SK-N-SH (cell line): ENCODE data around the gene MEF2C. TPM values are rescaled to one million over a fixed set of nuclear protein-coding genes. Genes with fewer than 3 reads are reported as not detected.

Source experiments
- CTCF ChIA-PET: fragments of 300-600, 350-600 bp; formaldehyde crosslinking; extraction: SDS; loops from one replicate; lab custom pipeline; 2021; lab: Yijun Ruan, JAX
- POLR2A ChIA-PET: fragments of 350-600 bp; sonication (Branson Sonifier 250); formaldehyde crosslinking; extraction: SDS; loops from one replicate; lab custom pipeline; 2020; ENCODE audit warnings: antibody characterized with exemption, inconsistent platforms; lab: Yijun Ruan, JAX
- DNase-seq: peaks from one replicate; pipeline ENCODE4 v3.0.0; 2012
- H2AFZ ChIP-seq: fragments of 200-600 bp; sonication (generic); 2 replicates; pipeline ENCODE4 v1.8.1; 2016; ENCODE audit warnings: antibody characterized with exemption, mild to moderate bottlenecking, low read depth
- H3F3A ChIP-seq: fragments of 200-600 bp; sonication (generic); replicated peaks from 2 replicates; pipeline ENCODE3; 2016; ENCODE audit warnings: antibody characterized with exemption, mild to moderate bottlenecking; ENCODE audit not compliant: insufficient read depth
- H3K27ac ChIP-seq, 2 experiments: fragments of 200-500 bp in 1 of 2; fragments of 200-600 bp in 1 of 2; sonication (Bioruptor generic) in 1 of 2; sonication (generic), shearing (Covaris generic) in 1 of 2; 2 replicates each; pipeline versions ENCODE4 v1.5.1 to v1.6.1; 2014 to 2016; ENCODE audit warnings: low read depth in 2 of 2, inconsistent platforms in 1 of 2, low read length in 1 of 2, mild to moderate bottlenecking in 1 of 2, mixed read lengths in 1 of 2
- H3K27me3 ChIP-seq: fragments of 200-600 bp; sonication (generic), shearing (Covaris generic); 2 replicates; pipeline ENCODE4 v1.6.1; 2016; ENCODE audit warnings: mixed run types; ENCODE audit not compliant: insufficient read depth
- H3K36me3 ChIP-seq, 2 experiments: fragments of 200-500 bp in 1 of 2; fragments of 200-600 bp in 1 of 2; sonication (Bioruptor generic) in 1 of 2; sonication (generic) in 1 of 2; replicated peaks in 1 of 2; 2 replicates each; pipeline versions ENCODE3 to v1.5.1; 2014 to 2016; ENCODE audit warnings: low read length in 1 of 2, mild to moderate bottlenecking in 1 of 2; ENCODE audit not compliant: insufficient read depth in 2 of 2, control insufficient read depth in 1 of 2
- H3K4me1 ChIP-seq, 2 experiments: fragments of 200-500 bp in 1 of 2; fragments of 200-600 bp in 1 of 2; sonication (Bioruptor generic) in 1 of 2; sonication (generic), shearing (Covaris generic) in 1 of 2; 2 replicates each; pipeline versions ENCODE4 v1.5.1 to v1.6.1; 2014 to 2016; ENCODE audit warnings: low read depth in 1 of 2, low read length in 1 of 2, mixed run types in 1 of 2; ENCODE audit not compliant: insufficient read depth in 2 of 2, control insufficient read depth in 1 of 2
- H3K4me2 ChIP-seq: fragments of 200-600 bp; sonication (generic), shearing (Covaris generic); 2 replicates; pipeline ENCODE4 v1.6.1; 2017; ENCODE audit warnings: mixed run types
- H3K4me3 ChIP-seq, 2 experiments: fragments of 200-500 bp in 1 of 2; fragments of 200-600 bp in 1 of 2; sonication (Bioruptor generic) in 1 of 2; sonication (generic), shearing (Covaris generic) in 1 of 2; 2 replicates each; pipeline versions ENCODE4 v1.5.1 to v1.8.1; 2014 to 2016; ENCODE audit warnings: low read depth in 2 of 2, inconsistent platforms in 1 of 2, low read length in 1 of 2, mild to moderate bottlenecking in 1 of 2, mixed read lengths in 1 of 2, moderate library complexity in 1 of 2
- H3K79me2 ChIP-seq: fragments of 200-600 bp; sonication (generic); 2 replicates; pipeline ENCODE4 v1.8.1; 2017; ENCODE audit warnings: mild to moderate bottlenecking; ENCODE audit not compliant: insufficient read depth
- H3K9ac ChIP-seq: fragments of 200-600 bp; sonication (generic); 2 replicates; pipeline ENCODE4 v1.6.1; 2017; ENCODE audit warnings: mixed run types
- H3K9me2 ChIP-seq: fragments of 200-600 bp; sonication (generic); 2 replicates; pipeline ENCODE4 v1.6.1; 2017; ENCODE audit warnings: mixed run types
- H3K9me3 ChIP-seq: fragments of 200-600 bp; sonication (generic); 2 replicates; pipeline ENCODE4 v1.6.1; 2017; ENCODE audit warnings: mixed run types, mild to moderate bottlenecking, moderate library complexity
- H4K20me1 ChIP-seq: fragments of 200-600 bp; sonication (generic); 2 replicates; pipeline ENCODE4 v1.6.1; 2017; ENCODE audit warnings: mild to moderate bottlenecking, mixed run types; ENCODE audit not compliant: insufficient read depth
- CTCF ChIP-seq: fragments of 200-600 bp; sonication (generic); IDR thresholded peaks from 2 replicates; pipeline ENCODE4 v1.6.1; 2017; ENCODE audit warnings: antibody characterized with exemption, mild to moderate bottlenecking, moderate library complexity
- EZH2phosphoT487 ChIP-seq: fragments of 200-600 bp; sonication (generic); IDR thresholded peaks from 2 replicates; pipeline ENCODE4 v1.6.1; 2017; ENCODE audit warnings: low read depth, mixed run types, mild to moderate bottlenecking, antibody characterized with exemption, moderate library complexity, borderline replicate concordance
- GABPA ChIP-seq: IDR thresholded peaks from 2 replicates; pipeline ENCODE4 v1.4.0; 2012; ENCODE audit warnings: low read depth, mild to moderate bottlenecking
- MXI1 ChIP-seq: IDR thresholded peaks from 2 replicates; pipeline ENCODE4 v1.6.1; 2012; ENCODE audit warnings: mild to moderate bottlenecking, low read depth, low read length, improper control_type of control experiment
- NFIC ChIP-seq: IDR thresholded peaks from 2 replicates; pipeline ENCODE4 v1.4.0; 2012; ENCODE audit warnings: borderline replicate concordance
- RAD21 ChIP-seq: IDR thresholded peaks from 2 replicates; pipeline ENCODE4 v1.6.1; 2012; ENCODE audit warnings: mild to moderate bottlenecking, low read length
- RFX5 ChIP-seq: IDR thresholded peaks from 2 replicates; pipeline ENCODE4 v1.6.1; 2012; ENCODE audit warnings: mild to moderate bottlenecking, improper control_type of control experiment, low read length
- RXRA ChIP-seq: IDR thresholded peaks from 2 replicates; pipeline ENCODE4 v1.4.0; 2012; ENCODE audit warnings: low read depth, mild to moderate bottlenecking, borderline replicate concordance
- SIN3A ChIP-seq: IDR thresholded peaks from 2 replicates; pipeline ENCODE4 v1.6.1; 2012; ENCODE audit warnings: low read depth, mild to moderate bottlenecking, low read length, moderate library complexity, borderline replicate concordance
- SMC3 ChIP-seq: IDR thresholded peaks from 2 replicates; pipeline ENCODE4 v1.6.1; 2012; ENCODE audit warnings: low read depth, low read length, improper control_type of control experiment
- YY1 ChIP-seq: IDR thresholded peaks from 2 replicates; pipeline ENCODE4 v1.4.0; 2012; ENCODE audit warnings: low read depth, mild to moderate bottlenecking
- WGBS: methylation state at CpG from one replicate; pipeline ENCODE4 v1.1.6; 2017; ENCODE audit warnings: low lambda C conversion rate; 5-methylcytosine and 5-hydroxymethylcytosine counted together
- polyA plus RNA-seq, 3 experiments: library from polyadenylated mRNA; depleted of rRNA; stranded (reverse); fragments of >200 nt; gene quantifications; 2 replicates each; pipeline ENCODE4 v1.2.3, GENCODE V29; 2012
- TF ChIP-seq, protein P1 (sequence below): IDR thresholded peaks from 2 replicates; pipeline ENCODE4 v1.4.0; 2012; ENCODE audit warnings: low read depth

Gene MEF2C
- polyA plus RNA-seq, 1 of the 3 experiments (the other 2 are of a cell fraction), result 1.2 TPM

- TF ChIP-seq NFIC (no peak), EZH2phosphoT487 (no peak), SMC3 (no peak), SIN3A (no peak), RFX5 (no peak), MXI1 (no peak), YY1 (no peak), RAD21 (no peak), RXRA (no peak)
- TF ChIP-seq, protein P1, sequence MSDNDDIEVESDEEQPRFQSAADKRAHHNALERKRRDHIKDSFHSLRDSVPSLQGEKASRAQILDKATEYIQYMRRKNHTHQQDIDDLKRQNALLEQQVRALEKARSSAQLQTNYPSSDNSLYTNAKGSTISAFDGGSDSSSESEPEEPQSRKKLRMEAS, result no peak
- Histone ChIP-seq H3F3A (no peaks in the 10 kb centered on the region), H2AFZ (no peak overlapping the region), H3K4me1 (no peaks in the 10 kb centered on the region; a peak in 1 of 4 replicates), H3K4me2 (no peak overlapping the region), H4K20me1 (no peaks in the 10 kb centered on the region), H3K27ac (no peak overlapping the region), H3K79me2 (no peaks in the 10 kb centered on the region), H3K9me2 (no peaks in the 10 kb centered on the region), H3K36me3 (no peaks in the 10 kb centered on the region), H3K9ac (no peak overlapping the region), H3K27me3 (no peaks in the 10 kb centered on the region; the same call in 1 of the 2 replicates), H3K4me3 (no peak overlapping the region), H3K9me3 (no peaks in the 10 kb centered on the region)
- POLR2A ChIA-PET, result no interaction called here
- WGBS, result 70% methylated on average over 2 of the region's 2 CpGs
- DNase-seq, result no peak
- CTCF ChIA-PET, result interaction anchor here (0.9 to 3.0 kb wide), 4 partner anchors 15 to 927 kb away, joined by 3 to 12 read pairs (median 4); no protein-coding TSS in a partner anchor
These were observed 174.1 kb downstream of the MEF2C start for GRCh38 chr5:88708682-88709398.

DNA sequence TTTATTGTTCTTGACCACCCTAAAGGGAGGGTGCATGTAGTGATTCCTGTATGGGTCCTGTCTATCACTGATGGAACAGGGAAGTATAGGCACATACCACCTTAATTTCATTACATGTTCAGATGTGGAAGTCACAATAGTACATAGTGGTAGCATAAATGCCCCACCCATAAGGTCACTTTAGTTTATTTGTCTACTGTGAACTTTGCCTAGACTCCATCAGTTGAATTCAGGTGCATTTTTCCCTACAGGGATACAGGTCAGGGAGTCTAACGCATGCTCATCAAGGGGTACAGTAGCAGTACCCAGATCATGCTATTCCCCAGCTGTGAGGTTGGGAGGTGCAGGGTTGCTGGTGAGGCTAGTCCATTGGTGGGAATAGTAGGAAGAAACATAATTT, 175.0 kb downstream of the MEF2C start:
- DNase-seq, result no peak
- Histone ChIP-seq H3K79me2 (no peaks in the 10 kb centered on the region), H3K4me2 (no peak overlapping the region), H3K27ac (no peak overlapping the region), H3K27me3 (peaks cover 5% of the 10 kb centered on the region; the same call in 1 of the 2 replicates), H3K4me3 (no peak overlapping the region), H3K9me2 (no peaks in the 10 kb centered on the region), H3K9ac (no peak overlapping the region), H2AFZ (no peak overlapping the region), H3F3A (no peaks in the 10 kb centered on the region), H3K36me3 (no peaks in the 10 kb centered on the region), H3K4me1 (no peaks in the 10 kb centered on the region; a peak in 1 of 4 replicates), H3K9me3 (no peaks in the 10 kb centered on the region), H4K20me1 (no peaks in the 10 kb centered on the region)
- ChIA-PET CTCF (interaction anchor here (1.7 to 3.0 kb wide), 2 partner anchors 17 to 20 kb away, joined by 5 to 12 read pairs; no protein-coding TSS in a partner anchor), POLR2A (no interaction called here)
- TF ChIP-seq CTCF, result no peak
- TF ChIP-seq SIN3A, result no peak
- TF ChIP-seq GABPA, result no peak
- 78% methylated on average over 1 of the region's 1 CpG for WGBS
